Prostate gland (tissue), 2 donors: Measurements from ENCODE around the gene RNF44.

Source experiments
- CTCF ChIP-seq, 4 experiments: fragments of 200-600 bp in 2 of 4; fragments of 450-650 bp in 2 of 4; sonication (generic) in 2 of 4; IDR thresholded peaks; 1 replicate in 3 of 4; 2 replicates in 1 of 4; pipeline ENCODE4 v1.5.1; 2016 to 2019; ENCODE audit warnings: antibody characterized with exemption in 4 of 4, mild to moderate bottlenecking in 2 of 4, moderate library complexity in 2 of 4
- POLR2AphosphoS5 ChIP-seq: sonication (generic); formaldehyde crosslinking; IDR thresholded peaks from one replicate; pipeline ENCODE4 v1.6.1; 2017; ENCODE audit warnings: antibody characterized with exemption

GRCh38 chr5:176530983-176531901 lies 6.0 kb downstream of the RNF44 start:
- TF ChIP-seq CTCF (IDR thresholded peaks at IDR 0.05): no peak
- no peak for TF ChIP-seq POLR2AphosphoS5
